Measurements from ENCODE around the gene ZNF148. TPM values are rescaled to one million over a fixed set of nuclear protein-coding genes. Genes with fewer than 3 reads are reported as not detected.
A peak's percentile ranks its signal among the peaks of the same experiment; 100 is the strongest.

The ZNF148 gene
- total RNA-seq, 1 experiment from 2014 or later: 27.8 TPM

GRCh38 chr3:125309476-125309875 lies 65.6 kb downstream of the ZNF148 start:
- no peaks in the 10 kb centered on the region for H3K27me3 ChIP-seq
- peaks cover 52% of the 10 kb centered on the region for H3K36me3 ChIP-seq
- no peak overlapping the region for H3K27ac ChIP-seq
- peaks cover 9% of the 10 kb centered on the region; the same call in 1 of the 2 replicates for H3K9me3 ChIP-seq (replicated peaks)
- H3K4me1 ChIP-seq: no peaks in the 10 kb centered on the region
- H3K4me3 ChIP-seq: no peak overlapping the region
- no peak for DNase-seq

- no peak for DNase-seq
- Histone ChIP-seq H3K4me1 (no peaks in the 10 kb centered on the region), H3K9me3 (replicated peaks) (no peaks in the 10 kb centered on the region), H3K27ac (no peak overlapping the region), H3K36me3 (peaks cover 35% of the 10 kb centered on the region), H3K27me3 (no peaks in the 10 kb centered on the region), H3K4me3 (no peak overlapping the region)
Observed at GRCh38 chr3:125306620-125307019, 68.5 kb downstream of the ZNF148 start.

- Histone ChIP-seq H3K4me3 (no peak overlapping the region), H3K4me1 (no peaks in the 10 kb centered on the region), H3K9me3 (replicated peaks) (no peaks in the 10 kb centered on the region), H3K27me3 (no peaks in the 10 kb centered on the region), H3K36me3 (peaks cover 11% of the 10 kb centered on the region), H3K27ac (no peak overlapping the region)
- no peak for DNase-seq
Observed at GRCh38 chr3:125302932-125303331, 72.2 kb downstream of the ZNF148 start.

GRCh38 chr3:125300416-125300815 lies 74.7 kb downstream of the ZNF148 start:
- Histone ChIP-seq H3K9me3 (replicated peaks) (no peaks in the 10 kb centered on the region), H3K36me3 (peaks cover 9% of the 10 kb centered on the region), H3K4me3 (no peak overlapping the region), H3K27ac (no peak overlapping the region), H3K27me3 (no peaks in the 10 kb centered on the region), H3K4me1 (no peaks in the 10 kb centered on the region)
- no peak for DNase-seq

GRCh38 chr3:125294411-125294810 lies 80.7 kb downstream of the ZNF148 start:
- Histone ChIP-seq H3K27me3 (no peaks in the 10 kb centered on the region), H3K27ac (no peak overlapping the region), H3K9me3 (replicated peaks) (no peaks in the 10 kb centered on the region), H3K4me3 (no peak overlapping the region), H3K4me1 (peaks cover 3% of the 10 kb centered on the region; the same call in 1 of the 2 replicates), H3K36me3 (no peaks in the 10 kb centered on the region; the same call in 1 of the 2 replicates)
- DNase-seq: no peak

GRCh38 chr3:125292015-125292414 lies 83.1 kb downstream of the ZNF148 start:
- Histone ChIP-seq H3K36me3 (peaks cover 9% of the 10 kb centered on the region), H3K27me3 (no peaks in the 10 kb centered on the region), H3K4me3 (no peak overlapping the region), H3K9me3 (replicated peaks) (no peaks in the 10 kb centered on the region), H3K27ac (no peak overlapping the region), H3K4me1 (peaks cover 3% of the 10 kb centered on the region; the same call in 1 of the 2 replicates)
- no peak for DNase-seq

- Histone ChIP-seq H3K27me3 (no peaks in the 10 kb centered on the region), H3K4me3 (no peak overlapping the region), H3K27ac (no peak overlapping the region), H3K9me3 (replicated peaks) (no peaks in the 10 kb centered on the region), H3K4me1 (peaks cover 3% of the 10 kb centered on the region; the same call in 1 of the 2 replicates), H3K36me3 (peaks cover 22% of the 10 kb centered on the region)
- no peak for DNase-seq
Observed at GRCh38 chr3:125289429-125289981, 85.6 kb downstream of the ZNF148 start.

- Histone ChIP-seq H3K27ac (no peak overlapping the region), H3K9me3 (replicated peaks) (no peaks in the 10 kb centered on the region), H3K36me3 (peaks cover 26% of the 10 kb centered on the region), H3K4me3 (no peak overlapping the region), H3K4me1 (peaks cover 17% of the 10 kb centered on the region), H3K27me3 (no peaks in the 10 kb centered on the region)
- DNase-seq: no peak
Observed at GRCh38 chr3:125287248-125287647, 87.9 kb downstream of the ZNF148 start.

GRCh38 chr3:125281381-125281780 lies 93.7 kb downstream of the ZNF148 start:
- H3K4me1 ChIP-seq: peaks cover 18% of the 10 kb centered on the region
- H3K9me3 ChIP-seq (replicated peaks): no peaks in the 10 kb centered on the region
- DNase-seq: no peak
- H3K36me3 ChIP-seq: peaks cover 24% of the 10 kb centered on the region
- no peaks in the 10 kb centered on the region for H3K27me3 ChIP-seq
- no peak overlapping the region for H3K27ac ChIP-seq
- no peak overlapping the region for H3K4me3 ChIP-seq

- peak; percentile 27 to 57 for DNase-seq
- Histone ChIP-seq H3K36me3 (peaks cover 19% of the 10 kb centered on the region), H3K27me3 (no peaks in the 10 kb centered on the region), H3K4me1 (peaks cover 18% of the 10 kb centered on the region), H3K4me3 (no peak overlapping the region), H3K27ac (no peak overlapping the region), H3K9me3 (replicated peaks) (no peaks in the 10 kb centered on the region)
Observed at GRCh38 chr3:125280668-125281361, 94.3 kb downstream of the ZNF148 start.

GRCh38 chr3:125278155-125278554 lies 97.0 kb downstream of the ZNF148 start:
- Histone ChIP-seq H3K9me3 (replicated peaks) (no peaks in the 10 kb centered on the region), H3K27me3 (no peaks in the 10 kb centered on the region), H3K4me3 (no peak overlapping the region), H3K27ac (no peak overlapping the region), H3K4me1 (peaks cover 14% of the 10 kb centered on the region), H3K36me3 (peaks cover 12% of the 10 kb centered on the region)
- DNase-seq: no peak

- no peaks in the 10 kb centered on the region for H3K4me1 ChIP-seq
Observed at GRCh38 chr3:125271127-125271526, 104.0 kb downstream of the ZNF148 start.

GRCh38 chr3:125267460-125267859 lies 107.7 kb downstream of the ZNF148 start:
- Histone ChIP-seq H3K4me1 (no peaks in the 10 kb centered on the region), H3K27me3 (no peaks in the 10 kb centered on the region), H3K4me3 (no peak overlapping the region), H3K27ac (no peak overlapping the region), H3K36me3 (peaks cover 11% of the 10 kb centered on the region), H3K9me3 (replicated peaks) (peaks cover 5% of the 10 kb centered on the region)
- DNase-seq: no peak

More at GRCh38 chr3:125271127-125271526, 104.0 kb downstream of the ZNF148 start:
- no peaks in the 10 kb centered on the region for H3K27me3 ChIP-seq
- peaks cover 5% of the 10 kb centered on the region for H3K9me3 ChIP-seq (replicated peaks)
- no peak for DNase-seq
- H3K27ac ChIP-seq: no peak overlapping the region
- H3K36me3 ChIP-seq: peaks cover 11% of the 10 kb centered on the region
- H3K4me3 ChIP-seq: no peak overlapping the region

- H3K36me3 ChIP-seq: peaks cover 9% of the 10 kb centered on the region
- no peak overlapping the region for H3K4me3 ChIP-seq
- DNase-seq: no peak
Observed at GRCh38 chr3:125266971-125267370, 108.2 kb downstream of the ZNF148 start.

GRCh38 chr3:125262161-125262560 lies 113.0 kb downstream of the ZNF148 start:
- Histone ChIP-seq H3K36me3 (peaks cover 14% of the 10 kb centered on the region; the same call in 1 of the 2 replicates), H3K4me3 (no peak overlapping the region), H3K9me3 (replicated peaks) (no peaks in the 10 kb centered on the region), H3K27ac (no peak overlapping the region), H3K27me3 (no peaks in the 10 kb centered on the region), H3K4me1 (no peaks in the 10 kb centered on the region)
- no peak for DNase-seq

More at GRCh38 chr3:125266971-125267370, 108.2 kb downstream of the ZNF148 start:
- Histone ChIP-seq H3K4me1 (no peaks in the 10 kb centered on the region), H3K9me3 (replicated peaks) (peaks cover 5% of the 10 kb centered on the region), H3K27me3 (no peaks in the 10 kb centered on the region), H3K27ac (no peak overlapping the region)
